HG02840 (cell line): ENCODE measurements around the gene SMYD3.

Experiments used
- ATAC-seq: cut with Tn5 transposase; IDR thresholded peaks from one replicate; pipeline ENCODE4 v1.9.1; 2021; ENCODE audit warnings: mild to moderate bottlenecking, moderate library complexity, moderate number of reproducible peaks; ENCODE audit not compliant: unreplicated experiment, low FRiP score

SMYD3 gene

DNA sequence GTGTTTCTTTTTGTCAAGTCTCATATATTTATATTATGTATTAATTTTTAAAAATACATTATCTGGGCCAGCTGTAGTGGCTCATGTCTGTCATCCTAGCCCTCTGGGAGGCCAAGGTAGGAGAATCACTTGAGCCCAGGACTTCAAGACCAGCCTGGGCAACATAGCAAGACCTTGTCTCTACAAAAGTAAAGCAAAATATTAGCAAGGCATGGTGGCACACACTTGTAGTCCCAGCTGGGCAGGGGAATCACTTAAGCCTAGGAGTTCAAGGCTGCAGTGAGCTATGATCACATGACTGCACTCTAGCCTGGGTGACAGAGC, 189.1 kb downstream of the SMYD3 start:
- no peak for ATAC-seq

DNA sequence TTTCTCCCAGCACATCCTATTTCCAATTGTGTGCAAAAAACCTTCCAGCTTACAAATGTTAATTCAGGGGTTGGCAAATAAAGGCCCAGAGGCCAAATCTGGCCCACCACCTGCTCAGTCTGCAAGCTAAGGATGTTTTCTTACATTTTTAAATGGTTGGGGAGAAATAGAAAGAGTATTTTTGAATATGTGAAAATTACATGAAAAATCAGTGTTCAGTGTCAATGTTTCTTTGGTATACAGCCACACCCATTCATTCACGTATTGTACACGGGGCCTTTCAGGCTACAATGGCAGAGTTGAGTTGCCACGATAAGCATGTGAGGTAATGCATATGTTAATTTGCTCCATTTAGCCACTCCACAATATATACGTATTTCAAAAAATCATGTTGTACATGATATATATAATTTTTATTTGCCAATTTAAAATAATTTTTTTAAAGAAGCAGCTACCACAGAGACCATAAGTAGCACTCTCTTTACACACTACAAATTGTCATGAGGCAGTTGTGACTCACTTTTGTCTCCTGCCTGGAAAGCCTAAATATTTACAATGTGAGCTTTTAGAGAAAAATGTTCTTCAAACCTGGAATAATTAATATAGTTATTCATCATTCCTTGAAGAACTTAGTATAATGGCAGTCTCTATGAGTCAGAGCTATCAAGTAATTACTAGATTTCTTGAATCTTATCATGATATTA, 189.6 kb downstream of the SMYD3 start:
- ATAC-seq = no peak

DNA sequence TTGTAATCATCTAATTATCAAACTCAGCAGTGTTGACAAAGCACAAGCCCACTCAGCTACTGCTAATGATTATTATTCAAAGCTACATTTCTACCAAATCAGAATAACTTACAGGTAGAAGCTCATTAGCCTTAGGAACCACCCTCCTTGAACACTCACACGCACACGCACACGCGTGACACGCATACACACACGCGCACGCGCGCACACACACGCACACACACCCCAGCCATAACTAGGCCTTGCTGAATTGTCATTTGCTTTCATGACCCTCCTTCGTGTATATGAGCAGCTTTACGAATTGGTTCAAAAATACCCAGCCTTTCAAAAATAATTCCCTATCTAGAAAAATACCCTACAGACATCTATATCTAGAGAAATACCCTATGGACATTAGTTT, 195.6 kb downstream of the SMYD3 start:
- no peak for ATAC-seq

DNA sequence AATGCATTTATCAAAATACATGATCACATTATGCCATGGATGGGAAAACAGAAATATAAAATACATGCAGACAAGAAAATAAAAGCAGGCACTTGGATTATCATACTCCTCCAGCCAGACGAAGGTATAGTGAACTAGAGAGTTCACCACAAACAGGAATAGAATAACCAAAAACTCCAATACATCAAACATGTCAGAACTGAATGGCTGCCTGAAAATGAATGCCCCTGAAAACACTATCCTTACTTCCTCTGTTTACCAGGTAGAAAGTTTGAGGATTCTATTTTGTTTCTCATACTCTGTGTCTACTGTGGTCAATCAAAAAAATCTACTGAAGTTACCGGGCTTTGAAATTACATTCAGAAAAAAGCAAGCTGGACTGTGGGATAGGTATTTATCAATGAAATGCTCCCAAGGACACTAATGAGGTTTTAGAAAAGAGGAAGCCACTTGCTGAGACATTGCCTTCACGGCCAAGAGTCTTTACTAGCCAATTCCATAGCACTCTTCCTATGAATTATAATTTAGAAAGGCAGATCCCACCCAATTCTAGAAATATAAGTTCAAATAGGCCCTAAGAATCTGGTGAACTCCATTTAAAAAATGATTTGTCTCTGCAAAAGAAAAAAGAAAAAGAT, 197.7 kb downstream of the SMYD3 start:
- no peak for ATAC-seq

DNA sequence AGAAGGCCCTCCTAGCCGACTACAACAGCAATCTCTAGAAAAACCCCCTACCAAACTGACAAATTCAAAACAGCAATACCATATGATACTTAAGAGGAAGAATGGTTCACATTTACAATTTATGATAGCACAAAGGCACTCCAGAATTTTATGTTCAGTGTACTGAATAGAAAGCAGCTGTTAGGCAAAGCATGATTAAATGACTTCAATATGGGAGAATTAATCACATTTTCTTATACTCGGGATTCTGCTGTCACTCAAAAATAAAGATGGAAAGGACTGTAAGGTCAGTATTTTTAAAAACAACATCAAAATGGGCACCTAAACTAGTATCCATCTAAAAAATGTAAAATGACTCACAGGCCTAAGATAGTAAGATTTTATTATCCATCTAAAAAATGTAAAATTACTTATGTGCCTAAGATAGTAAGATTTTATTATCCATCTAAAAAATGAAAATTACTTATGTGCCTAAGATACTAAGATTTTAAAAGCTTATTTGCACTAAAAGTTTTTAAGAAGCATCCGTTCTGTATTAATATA, 198.5 kb downstream of the SMYD3 start:
- ATAC-seq = no peak

DNA sequence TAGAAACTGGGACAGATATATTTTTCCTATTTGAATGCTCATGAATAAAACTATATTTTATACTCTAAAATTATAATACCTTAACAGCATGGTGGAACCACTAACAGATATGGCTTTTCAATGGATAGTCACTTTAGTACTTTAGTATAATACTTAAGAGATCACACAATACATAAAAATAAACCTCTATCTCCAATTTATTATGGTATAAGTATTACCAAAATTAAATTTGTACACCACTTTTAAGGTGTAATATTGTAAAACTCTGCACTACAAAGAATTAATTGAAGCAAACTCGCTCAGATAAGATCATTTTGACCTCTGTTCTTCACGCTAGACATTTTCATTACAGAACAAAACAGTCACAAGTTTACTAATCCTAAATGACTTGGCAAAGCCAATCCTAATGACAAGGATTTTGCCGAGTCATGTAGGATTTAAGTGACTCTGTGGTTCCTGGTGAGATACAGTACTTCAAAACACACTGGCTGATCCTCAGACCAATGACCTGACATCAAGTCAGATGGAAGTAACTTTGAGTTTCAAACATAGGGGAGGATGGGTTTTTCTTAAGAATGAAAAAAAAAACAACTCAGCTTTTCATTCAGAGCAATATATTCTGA, 200.6 kb downstream of the SMYD3 start:
- ATAC-seq = no peak

DNA sequence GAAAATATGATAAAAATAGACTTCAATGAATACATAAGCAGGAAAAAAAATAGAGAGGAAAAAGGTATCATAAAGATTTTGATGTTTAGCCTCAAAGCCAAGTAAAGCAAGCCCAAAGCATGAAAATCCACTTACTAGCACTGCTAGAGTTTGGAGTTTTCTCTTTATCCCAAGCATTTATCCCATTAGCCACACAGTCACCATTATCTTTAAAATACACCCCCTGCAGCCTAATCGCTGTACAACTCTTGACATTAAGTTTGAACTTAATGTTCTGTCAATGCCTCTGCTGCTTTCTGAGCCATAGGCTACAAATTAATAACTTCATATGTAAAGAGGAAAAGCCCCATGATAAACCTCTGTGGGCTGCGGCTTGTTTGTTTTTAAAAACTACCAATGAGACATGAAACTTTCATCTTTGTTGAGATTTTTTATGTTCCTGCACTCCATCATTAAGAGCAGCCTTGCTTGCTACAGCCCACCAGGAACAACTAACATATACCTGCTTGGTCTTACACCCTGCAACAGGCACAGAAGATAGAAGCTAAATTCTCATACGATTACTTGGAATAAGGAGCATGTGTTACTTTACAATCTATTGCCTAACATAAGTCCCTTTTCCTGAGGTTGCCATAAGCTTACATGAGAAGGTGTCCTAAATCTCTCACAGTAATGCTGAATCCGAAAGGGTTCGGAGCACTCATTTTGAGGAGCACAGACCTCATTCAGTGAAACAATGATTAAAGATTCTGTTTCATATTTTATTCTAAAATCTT, 202.4 kb downstream of the SMYD3 start:
- ATAC-seq = no peak

DNA sequence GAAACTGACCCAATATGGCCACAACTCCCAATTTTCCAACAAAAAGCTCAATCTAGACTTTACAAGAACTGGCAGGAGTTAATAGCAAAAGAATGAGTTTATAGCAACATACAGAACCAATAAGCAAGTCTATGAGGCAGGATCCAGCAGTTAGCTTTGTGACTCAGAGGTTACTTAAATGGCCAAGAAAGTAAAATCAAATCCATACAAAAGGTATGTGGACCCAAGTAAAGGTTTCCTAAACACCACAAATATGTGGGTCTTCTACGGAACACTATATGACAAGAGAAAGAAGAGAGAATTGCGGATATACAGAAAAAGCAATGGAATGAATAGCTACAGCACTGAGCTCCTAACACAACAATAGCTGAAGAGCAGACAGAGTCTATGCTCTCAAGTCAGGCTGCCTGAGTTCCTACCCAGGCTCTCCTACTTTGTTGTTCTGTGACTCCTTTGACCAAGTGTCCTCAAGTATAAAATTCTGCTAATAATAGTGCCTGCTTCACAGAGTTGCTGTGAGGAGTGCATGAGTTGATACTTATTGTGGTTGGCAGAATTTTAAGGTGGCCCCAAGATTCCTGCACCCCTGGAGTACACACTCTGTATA, 204.3 kb downstream of the SMYD3 start:
- no peak for ATAC-seq

DNA sequence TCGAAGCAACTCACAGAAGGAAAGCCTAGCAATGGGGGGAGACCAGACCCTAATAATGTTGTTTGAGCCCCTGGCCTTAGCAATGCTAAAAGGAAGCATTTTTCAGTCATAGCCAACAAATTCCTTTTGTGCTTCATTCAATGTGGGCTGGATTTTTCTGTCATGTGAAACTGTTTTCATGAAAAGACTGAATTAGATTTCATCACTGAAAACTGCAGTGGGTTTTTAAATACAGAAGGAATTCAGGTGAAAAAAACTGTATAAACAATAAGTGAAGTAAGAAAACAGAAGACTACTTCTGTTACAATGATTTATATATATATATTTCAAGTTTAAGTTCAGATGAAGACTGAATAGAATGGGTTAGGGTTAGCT, 204.8 kb downstream of the SMYD3 start:
- ATAC-seq = no peak

DNA sequence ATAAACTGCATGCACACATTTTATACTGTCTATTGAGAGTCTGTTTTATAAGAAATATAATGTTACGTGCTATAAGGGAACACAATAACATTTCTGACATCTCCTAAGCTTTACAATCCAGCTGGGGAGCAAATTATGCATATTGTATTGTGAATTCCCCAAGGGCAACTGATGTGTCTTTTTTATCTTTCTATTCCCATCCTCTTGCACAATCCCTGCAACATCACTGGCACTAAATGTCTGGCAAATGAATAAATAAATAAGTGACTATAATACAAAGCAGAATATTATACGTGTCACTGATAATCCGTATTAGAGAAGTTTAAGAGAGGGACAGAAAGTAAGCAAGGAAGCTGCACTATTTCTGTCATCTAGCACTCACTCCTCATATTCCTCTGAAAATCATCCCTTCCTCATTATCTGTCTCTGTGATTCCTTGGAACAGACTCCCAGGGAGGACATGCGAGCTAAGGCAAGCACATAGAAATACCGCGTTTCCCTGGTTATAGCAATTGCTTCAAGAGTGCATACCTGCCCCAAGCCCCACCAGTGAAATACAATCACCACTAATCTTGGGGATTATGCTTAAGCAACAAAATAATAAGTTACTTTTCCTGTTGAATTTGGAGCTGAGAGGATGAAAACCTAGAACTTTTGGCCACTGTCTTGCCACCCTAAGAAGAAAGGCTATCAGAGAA, 205.4 kb downstream of the SMYD3 start:
- ATAC-seq = no peak

DNA sequence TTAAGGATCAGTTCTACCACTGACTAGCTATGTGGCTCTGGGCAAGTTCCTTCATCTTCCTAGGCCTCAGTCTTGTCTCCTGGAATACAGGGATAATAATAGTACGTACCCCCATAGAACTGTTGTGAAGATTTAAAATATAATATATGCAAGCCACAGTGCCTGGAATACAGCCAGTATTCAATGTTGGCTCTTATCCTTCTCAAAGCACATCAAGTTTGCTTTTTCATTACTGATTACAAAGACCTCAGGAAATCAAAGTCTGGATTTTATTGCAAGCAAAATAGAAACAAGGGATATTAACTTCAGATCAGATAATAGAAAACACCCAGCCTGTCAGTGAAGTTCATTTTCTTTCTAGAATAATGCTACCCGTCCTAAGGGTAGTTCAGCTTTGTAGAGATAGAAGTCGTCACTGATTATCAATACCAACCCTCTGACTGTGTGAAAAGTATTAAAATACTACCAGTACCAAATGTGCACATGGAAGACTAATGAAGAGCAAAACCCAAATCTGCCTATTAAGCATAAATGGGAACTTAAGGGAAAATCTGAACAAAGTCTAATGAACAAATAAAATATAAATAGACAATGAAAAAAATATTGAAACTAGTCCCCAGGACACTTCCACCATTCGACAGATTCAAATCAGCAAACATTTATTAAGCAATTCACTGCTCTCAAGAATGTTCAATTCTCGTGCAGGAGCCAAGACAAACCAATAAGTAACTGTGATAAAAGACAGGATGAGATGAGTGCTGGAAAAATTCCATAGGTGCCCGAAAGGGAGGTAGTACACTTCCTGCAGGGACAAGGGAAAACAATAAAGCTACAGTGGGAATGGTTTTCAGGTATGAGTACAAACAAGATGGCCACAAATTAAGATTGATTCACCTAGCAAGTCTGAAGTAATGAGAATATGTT, 206.2 kb downstream of the SMYD3 start:
- ATAC-seq = no peak

DNA sequence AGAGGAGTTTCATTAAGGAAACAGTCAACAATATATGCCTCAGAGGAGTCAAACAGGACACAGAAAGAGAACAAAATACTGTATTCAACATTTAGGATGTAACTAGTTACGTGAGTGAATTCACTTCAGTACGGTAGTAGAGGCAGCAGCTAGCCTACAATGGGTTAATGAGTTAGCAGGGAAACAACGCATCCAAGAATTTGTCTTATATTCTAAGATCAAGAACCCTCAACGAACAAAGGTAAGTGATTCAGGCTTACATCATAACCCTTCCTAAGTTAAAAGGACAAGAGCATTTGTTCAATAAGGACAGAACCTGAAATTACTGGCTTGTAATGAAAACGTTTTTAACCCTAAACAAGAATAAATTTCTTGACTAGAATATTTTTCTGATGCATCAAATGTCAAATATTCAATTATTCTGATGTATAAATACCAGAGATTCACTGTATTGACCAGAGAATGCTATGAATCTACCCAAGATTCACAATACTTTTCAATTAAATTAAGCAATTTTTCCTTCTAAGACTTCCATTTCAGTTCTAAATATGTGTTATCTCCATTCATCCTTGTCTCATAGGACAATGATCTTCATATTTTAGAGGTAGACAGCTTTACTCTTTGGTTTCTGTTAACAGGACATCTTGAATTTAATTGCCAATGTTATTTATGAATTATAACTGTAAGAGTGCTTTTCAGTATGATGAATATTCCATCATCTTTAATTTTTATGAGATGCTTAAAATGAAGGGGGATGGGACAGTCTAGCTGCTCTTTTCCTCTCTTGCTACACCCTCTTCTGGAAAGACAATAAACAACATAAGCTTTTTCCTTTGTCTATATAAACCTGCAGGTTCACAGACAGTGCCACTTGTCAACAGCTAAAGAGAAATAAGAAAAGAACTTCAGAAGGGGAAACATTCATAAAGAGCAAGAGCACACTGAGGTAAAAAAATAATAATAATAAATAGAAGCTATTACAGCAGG, 209.5 kb downstream of the SMYD3 start:
- ATAC-seq = no peak

DNA sequence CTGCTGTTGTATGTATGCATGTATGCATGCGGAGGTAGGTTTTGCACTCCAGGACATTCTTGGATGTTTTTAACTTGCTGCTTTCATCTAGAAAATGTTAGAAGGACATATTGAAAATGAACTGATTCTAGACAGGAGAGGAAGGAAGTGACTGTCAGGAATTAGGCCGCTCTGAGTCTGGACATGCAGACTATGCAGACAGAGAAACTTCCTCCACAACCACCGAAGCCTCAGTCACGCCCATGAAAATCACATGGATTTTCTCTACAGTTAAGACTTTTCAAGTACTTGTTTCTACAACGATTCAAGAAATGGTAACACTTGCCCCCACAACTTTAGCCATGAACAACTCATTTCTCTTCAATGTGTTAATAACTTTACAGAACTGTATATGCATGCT, 211.1 kb downstream of the SMYD3 start:
- ATAC-seq = no peak

DNA sequence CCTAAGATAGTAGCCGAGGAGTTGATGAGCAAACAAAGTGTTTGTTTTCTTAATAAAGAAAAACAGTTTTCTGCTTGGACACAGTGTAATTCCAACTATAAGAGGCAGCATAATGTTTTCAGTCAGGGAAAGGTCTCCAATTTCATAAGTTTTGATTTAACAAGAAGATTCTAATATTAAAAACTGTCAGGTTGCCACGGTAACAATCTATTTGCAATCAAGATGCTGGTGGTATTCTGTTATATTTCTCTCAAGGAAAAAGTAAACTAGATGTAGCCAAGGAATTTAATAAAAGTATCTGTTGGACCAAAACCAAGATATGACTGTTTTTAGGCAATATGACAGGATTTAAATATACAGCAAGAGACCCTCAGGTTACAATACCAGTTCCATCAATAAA, 211.7 kb downstream of the SMYD3 start:
- ATAC-seq = no peak

DNA sequence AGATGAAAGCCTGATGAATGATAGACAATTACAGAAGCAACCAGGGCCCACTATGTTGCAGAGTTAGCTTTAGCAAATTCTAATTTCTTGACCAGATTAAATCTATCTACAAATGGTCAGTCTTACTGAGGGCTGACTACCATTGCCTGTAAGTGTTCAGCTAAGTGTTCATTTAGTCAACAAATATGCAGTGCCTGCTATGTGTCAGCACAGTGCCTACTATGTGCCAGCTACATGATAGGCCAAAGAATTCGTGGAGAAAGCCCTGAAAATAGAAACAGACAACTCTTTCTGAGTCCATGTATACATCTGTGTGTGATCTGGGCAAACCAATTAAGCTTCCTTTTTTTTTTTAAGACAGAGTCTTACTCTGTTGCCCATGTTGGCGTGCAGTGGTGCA, 212.8 kb downstream of the SMYD3 start:
- no peak for ATAC-seq

DNA sequence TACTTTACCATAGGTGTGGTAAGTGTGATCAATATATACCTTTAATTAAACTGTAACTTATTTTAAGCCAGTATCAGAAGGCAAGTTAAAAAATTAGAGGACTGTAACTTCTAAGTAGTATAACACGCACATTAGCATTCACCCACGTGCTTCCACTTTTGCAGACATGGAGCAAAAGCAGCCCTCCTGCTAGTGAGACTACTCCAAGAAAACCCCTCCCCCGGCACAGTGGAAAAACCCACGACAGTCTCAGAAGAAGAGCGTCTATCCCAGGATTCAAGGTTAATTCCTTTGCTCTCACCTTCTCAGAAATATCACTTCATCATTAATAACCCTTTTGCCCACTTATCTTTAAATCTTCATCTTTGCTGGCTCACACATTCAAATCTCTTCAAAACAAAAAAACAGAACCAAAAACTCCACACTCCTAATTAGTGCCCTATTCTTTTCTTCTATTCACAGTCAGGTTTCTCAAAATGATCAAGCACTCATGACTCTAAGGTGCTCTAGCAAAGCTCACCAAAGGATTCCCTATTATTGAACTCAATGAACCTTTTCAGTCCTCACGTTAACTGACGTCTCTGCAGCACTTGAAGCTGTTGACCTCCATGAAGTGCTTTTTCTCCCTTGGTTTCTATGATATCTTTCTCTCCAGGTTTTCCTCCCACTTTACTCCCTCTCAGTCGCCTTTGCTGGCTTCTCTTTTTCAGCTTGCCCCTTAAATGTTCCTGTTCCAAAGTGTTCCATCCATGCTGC, 213.5 kb downstream of the SMYD3 start:
- ATAC-seq = no peak

DNA sequence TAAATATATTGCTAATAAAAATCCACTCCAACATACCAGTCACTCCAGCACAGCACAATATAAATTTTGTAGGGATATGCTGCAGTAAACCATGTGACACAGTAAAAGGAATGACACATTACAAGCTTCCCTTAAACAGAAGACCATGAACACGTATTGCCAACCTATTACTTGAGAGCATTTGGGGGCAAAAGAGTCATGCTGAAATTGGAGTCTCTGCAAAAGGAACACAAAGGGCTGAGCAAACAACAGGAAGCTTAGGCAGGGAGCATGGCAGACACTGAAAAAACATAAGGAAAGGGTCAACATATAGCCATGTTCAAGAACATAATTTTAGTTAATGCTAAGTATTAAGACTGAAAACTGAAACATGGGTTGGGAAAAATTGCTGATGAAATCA, 214.5 kb downstream of the SMYD3 start:
- no peak for ATAC-seq
